Measurements from ENCODE around the gene CDC5L.

DNA sequence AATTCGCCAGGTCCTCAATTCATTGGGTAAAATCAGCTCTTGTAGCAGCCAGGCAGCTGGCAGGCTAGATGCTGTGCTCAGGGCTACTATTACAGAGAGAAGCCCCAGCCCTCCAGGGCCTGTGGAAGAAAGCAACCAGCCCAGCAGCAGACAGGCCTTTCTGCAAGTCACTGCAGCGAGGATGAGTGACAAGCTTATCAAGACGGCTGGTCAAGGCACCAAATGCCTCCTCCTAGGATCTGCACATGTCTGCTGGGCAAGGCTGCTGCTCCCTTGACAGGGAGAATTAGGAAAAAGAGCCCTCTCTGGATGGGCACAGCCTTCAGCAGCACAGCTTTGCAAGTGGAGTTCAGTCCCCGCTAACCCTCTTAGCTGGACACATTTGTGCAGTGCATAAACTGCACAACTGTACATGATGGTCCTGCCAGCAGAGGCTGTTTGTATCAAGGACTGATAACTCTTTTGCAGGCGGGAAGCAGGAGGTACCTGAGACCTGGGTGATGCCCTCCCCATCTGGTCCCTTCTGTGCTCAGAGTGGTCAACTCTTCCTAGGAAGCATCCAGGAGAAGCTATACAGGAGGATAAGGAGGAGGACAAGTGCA is 89.9 kb downstream of the CDC5L start:
- TF ChIP-seq, protein P1, sequence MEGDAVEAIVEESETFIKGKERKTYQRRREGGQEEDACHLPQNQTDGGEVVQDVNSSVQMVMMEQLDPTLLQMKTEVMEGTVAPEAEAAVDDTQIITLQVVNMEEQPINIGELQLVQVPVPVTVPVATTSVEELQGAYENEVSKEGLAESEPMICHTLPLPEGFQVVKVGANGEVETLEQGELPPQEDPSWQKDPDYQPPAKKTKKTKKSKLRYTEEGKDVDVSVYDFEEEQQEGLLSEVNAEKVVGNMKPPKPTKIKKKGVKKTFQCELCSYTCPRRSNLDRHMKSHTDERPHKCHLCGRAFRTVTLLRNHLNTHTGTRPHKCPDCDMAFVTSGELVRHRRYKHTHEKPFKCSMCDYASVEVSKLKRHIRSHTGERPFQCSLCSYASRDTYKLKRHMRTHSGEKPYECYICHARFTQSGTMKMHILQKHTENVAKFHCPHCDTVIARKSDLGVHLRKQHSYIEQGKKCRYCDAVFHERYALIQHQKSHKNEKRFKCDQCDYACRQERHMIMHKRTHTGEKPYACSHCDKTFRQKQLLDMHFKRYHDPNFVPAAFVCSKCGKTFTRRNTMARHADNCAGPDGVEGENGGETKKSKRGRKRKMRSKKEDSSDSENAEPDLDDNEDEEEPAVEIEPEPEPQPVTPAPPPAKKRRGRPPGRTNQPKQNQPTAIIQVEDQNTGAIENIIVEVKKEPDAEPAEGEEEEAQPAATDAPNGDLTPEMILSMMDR (IDR thresholded peaks at IDR 0.05; ENCODE audit: insufficient read depth, low read depth, low read length), result no peak
- TF ChIP-seq EZH2 (IDR thresholded peaks at IDR 0.05; ENCODE audit: insufficient read depth, low read length), result no peak
